ENCODE results near the gene ARSD.

The ARSD gene

GRCh38 chrX:2855761-2856160 lies 73.4 kb downstream of the ARSD start:
- TF ChIP-seq CTCF (conservative IDR thresholded peaks at IDR 0.05), result no peak
- TF ChIP-seq ZFX (IDR thresholded peaks at IDR 0.05), result no peak
- no peak overlapping the region for H3K27ac ChIP-seq

GRCh38 chrX:2854918-2855317 lies 74.2 kb downstream of the ARSD start:
- TF ChIP-seq CTCF (conservative IDR thresholded peaks at IDR 0.05) (no peak), ZFX (IDR thresholded peaks at IDR 0.05) (no peak)
- no peak overlapping the region for H3K27ac ChIP-seq

All from C4-2B (cell line).